HUDEP-2 (cell line): ENCODE data around the gene ZMIZ1.

ENCODE experiments used
- DNase-seq, 76 experiments: peaks; one replicate each; lab custom pipeline; 2025; ENCODE audit not compliant: unreplicated experiment in 76 of 76; lab: John Stamatoyannopoulos, UW

The ZMIZ1 gene

GRCh38 chr10:79253704-79254103 lies 184.9 kb downstream of the ZMIZ1 start:
- DNase-seq = no peak

GRCh38 chr10:79254333-79255006 lies 185.7 kb downstream of the ZMIZ1 start:
- DNase-seq = no peak

- no peak for DNase-seq
These were observed 186.3 kb downstream of the ZMIZ1 start for GRCh38 chr10:79255007-79255507.

- no peak for DNase-seq
These were observed 187.6 kb downstream of the ZMIZ1 start for GRCh38 chr10:79256264-79256806.

GRCh38 chr10:79258894-79259293 lies 190.1 kb downstream of the ZMIZ1 start:
- no peak for DNase-seq

- DNase-seq = no peak
These were observed 191.1 kb downstream of the ZMIZ1 start for GRCh38 chr10:79259834-79260233.

- no peak for DNase-seq
These were observed 192.3 kb downstream of the ZMIZ1 start for GRCh38 chr10:79260811-79261740.

GRCh38 chr10:79262131-79262530 lies 193.4 kb downstream of the ZMIZ1 start:
- no peak for DNase-seq

GRCh38 chr10:79262959-79263746 lies 194.4 kb downstream of the ZMIZ1 start:
- DNase-seq = no peak

- DNase-seq = no peak
These were observed 195.2 kb downstream of the ZMIZ1 start for GRCh38 chr10:79263939-79264338.

GRCh38 chr10:79264942-79265341 lies 196.2 kb downstream of the ZMIZ1 start:
- DNase-seq = no peak

- no peak for DNase-seq
These were observed 197.3 kb downstream of the ZMIZ1 start for GRCh38 chr10:79266084-79266483.

GRCh38 chr10:79266543-79267312 lies 198.0 kb downstream of the ZMIZ1 start:
- DNase-seq = no peak

- no peak for DNase-seq
These were observed 198.7 kb downstream of the ZMIZ1 start for GRCh38 chr10:79267499-79267898.

GRCh38 chr10:79268161-79268601 lies 199.4 kb downstream of the ZMIZ1 start:
- DNase-seq = no peak

- DNase-seq = no peak
These were observed 200.0 kb downstream of the ZMIZ1 start for GRCh38 chr10:79268742-79269141.

- DNase-seq = no peak
These were observed 200.7 kb downstream of the ZMIZ1 start for GRCh38 chr10:79269443-79269842.

- no peak for DNase-seq
These were observed 201.2 kb downstream of the ZMIZ1 start for GRCh38 chr10:79269969-79270368.

GRCh38 chr10:79270466-79271246 lies 201.9 kb downstream of the ZMIZ1 start:
- DNase-seq = no peak
